Epithelial cell of esophagus (primary cell): ENCODE results near the gene CPSF4L.
A peak's percentile ranks its signal among the peaks of the same experiment; 100 is the strongest.

Experiments
- DNase-seq: peaks from one replicate; pipeline ENCODE4 v3.0.0; 2010; ENCODE audit warnings: low read depth
- H3K4me3 ChIP-seq: 2 replicates; pipeline ENCODE4 v1.5.1; 2011; ENCODE audit warnings: mild to moderate bottlenecking, low read length, control low read depth
- CTCF ChIP-seq: IDR thresholded peaks from 2 replicates; pipeline ENCODE4 v1.5.1; 2011; ENCODE audit warnings: low read depth, mild to moderate bottlenecking, low read length, control low read depth, inconsistent platforms; ENCODE audit not compliant: insufficient read depth; ENCODE audit errors: missing control alignments

The CPSF4L gene

GRCh38 chr17:73305845-73306836 lies 44.5 kb upstream of the CPSF4L start:
- H3K4me3 ChIP-seq: no peak overlapping the region
- DNase-seq: no peak
- TF ChIP-seq CTCF: no peak

- peak; percentile 24 for TF ChIP-seq CTCF
- H3K4me3 ChIP-seq: peak overlapping the region; percentile 33
- peak; percentile 56 for DNase-seq
These were observed 43.5 kb upstream of the CPSF4L start for GRCh38 chr17:73304971-73305812.

GRCh38 chr17:73304438-73304837 lies 42.8 kb upstream of the CPSF4L start:
- no peak for DNase-seq
- H3K4me3 ChIP-seq: no peak overlapping the region
- TF ChIP-seq CTCF: no peak

GRCh38 chr17:73302189-73302588 lies 40.5 kb upstream of the CPSF4L start:
- TF ChIP-seq CTCF: no peak
- DNase-seq: no peak
- no peak overlapping the region for H3K4me3 ChIP-seq

- DNase-seq: no peak
- no peak overlapping the region for H3K4me3 ChIP-seq
- TF ChIP-seq CTCF: no peak
These were observed 39.7 kb upstream of the CPSF4L start for GRCh38 chr17:73301369-73301768.

GRCh38 chr17:73300392-73300791 lies 38.7 kb upstream of the CPSF4L start:
- H3K4me3 ChIP-seq: no peak overlapping the region
- TF ChIP-seq CTCF: no peak
- DNase-seq: no peak
